SJCRH30 (cell line): ENCODE results near the gene THSD4. TPM values are rescaled to one million over a fixed set of nuclear protein-coding genes. Genes with fewer than 3 reads are reported as not detected.
"Not testable (repeated sequence)": the region's sequence is repeated elsewhere in the genome, so short reads cannot be mapped to it uniquely, and the experiment has no call there.

Source experiments
- DNase-seq, 2 experiments: peaks; one replicate each; pipeline ENCODE4 v3.0.0-alpha.2; 2015 to 2020
- H3K27ac ChIP-seq: fragments of 250-450 bp; sonication (Bioruptor Pico); 2 replicates; pipeline ENCODE4 v1.5.1; 2020; ENCODE audit warnings: mild to moderate bottlenecking, moderate library complexity
- H3K27me3 ChIP-seq: fragments of 250-450 bp; sonication (Bioruptor Pico); 2 replicates; pipeline ENCODE4 v1.5.1; 2020; ENCODE audit warnings: mild to moderate bottlenecking, moderate library complexity
- H3K36me3 ChIP-seq: fragments of 250-450 bp; sonication (Bioruptor Pico); 2 replicates; pipeline ENCODE4 v1.5.1; 2020; ENCODE audit warnings: mild to moderate bottlenecking, moderate library complexity
- H3K4me1 ChIP-seq: fragments of 250-450 bp; sonication (Bioruptor Pico); 2 replicates; pipeline ENCODE4 v1.5.1; 2020; ENCODE audit warnings: mild to moderate bottlenecking, moderate library complexity
- H3K4me3 ChIP-seq: fragments of 250-450 bp; sonication (Bioruptor Pico); 2 replicates; pipeline ENCODE4 v1.5.1; 2020; ENCODE audit warnings: mild to moderate bottlenecking, moderate library complexity
- H3K9me3 ChIP-seq: fragments of 250-450 bp; sonication (Bioruptor Pico); replicated peaks from 2 replicates; pipeline ENCODE4 v1.5.1; 2020; ENCODE audit warnings: mild to moderate bottlenecking, moderate library complexity
- total RNA-seq: library from RNA; depleted of rRNA; stranded (reverse); fragments of >200 nt; shearing (Covaris generic); gene quantifications from 2 replicates; pipeline ENCODE4 v1.2.3, GENCODE V29; 2014

The THSD4 gene
- total RNA-seq, 1 experiment from 2014 or later: 20.7 TPM

DNA sequence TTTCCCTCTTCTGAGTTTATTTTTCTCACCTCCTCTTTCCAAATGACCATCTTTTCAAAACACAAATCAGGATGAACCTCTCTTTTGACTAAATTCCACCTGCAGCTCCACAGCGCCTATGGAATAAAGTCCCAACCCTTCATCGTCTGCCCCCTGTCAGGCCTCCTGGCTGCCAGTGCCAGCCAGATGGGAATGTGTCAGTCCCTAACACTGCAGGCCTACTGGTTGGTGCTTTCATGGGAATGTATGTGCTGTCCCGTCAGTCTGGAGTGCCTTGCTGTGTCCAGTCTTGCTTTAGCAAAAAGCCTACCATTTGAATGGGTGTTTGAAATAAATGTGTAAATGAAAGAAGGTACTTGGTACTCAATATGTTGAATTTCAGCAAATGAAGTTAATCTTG, 310.1 kb downstream of the THSD4 start:
- H3K4me3 ChIP-seq: no peak overlapping the region
- H3K27ac ChIP-seq: no peak overlapping the region
- no peaks in the 10 kb centered on the region for H3K36me3 ChIP-seq
- H3K27me3 ChIP-seq: no peaks in the 10 kb centered on the region
- H3K4me1 ChIP-seq: no peaks in the 10 kb centered on the region
- no peak for DNase-seq
- no peaks in the 10 kb centered on the region for H3K9me3 ChIP-seq

DNA sequence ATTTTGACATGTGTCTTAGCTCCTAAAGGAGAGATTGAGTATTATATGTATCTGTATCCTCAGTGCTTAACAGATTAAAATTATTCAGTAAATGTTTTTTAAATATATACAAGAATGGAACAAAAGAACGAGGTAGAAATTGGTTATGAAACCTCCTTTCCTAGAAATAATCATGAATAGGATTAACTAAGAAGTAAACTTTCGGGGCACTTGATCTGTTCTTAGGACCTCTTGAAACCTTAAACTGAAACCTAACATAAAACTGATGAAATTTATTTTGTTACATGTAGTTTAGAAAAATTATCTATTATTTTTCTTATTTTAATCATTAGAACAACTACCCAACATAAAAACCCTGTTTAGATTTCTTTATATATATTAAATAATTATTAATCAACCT, 311.5 kb downstream of the THSD4 start:
- H3K36me3 ChIP-seq: no peaks in the 10 kb centered on the region
- no peaks in the 10 kb centered on the region for H3K4me1 ChIP-seq
- H3K27me3 ChIP-seq: no peaks in the 10 kb centered on the region
- DNase-seq: no peak
- H3K27ac ChIP-seq: no peak overlapping the region
- no peaks in the 10 kb centered on the region for H3K9me3 ChIP-seq
- no peak overlapping the region for H3K4me3 ChIP-seq

DNA sequence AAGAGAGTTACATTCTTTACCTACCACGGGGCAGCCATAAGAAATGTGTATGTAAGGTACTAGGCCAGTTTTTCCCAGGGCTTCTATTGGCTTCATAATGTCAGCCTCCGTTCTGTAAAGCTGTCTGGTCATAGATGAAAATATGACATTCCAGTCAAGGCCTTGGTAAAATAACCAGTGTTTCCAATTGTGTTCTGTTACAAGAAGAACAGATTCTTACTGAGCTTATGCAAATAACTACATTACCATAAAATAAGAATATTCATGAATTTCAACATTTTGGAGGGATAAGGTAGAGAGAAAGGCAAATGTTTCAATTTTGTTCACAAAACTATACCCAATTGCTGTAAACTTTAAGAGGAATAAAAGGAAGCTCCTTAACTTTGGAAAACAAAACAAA, 315.5 kb downstream of the THSD4 start:
- no peaks in the 10 kb centered on the region for H3K4me1 ChIP-seq
- no peak overlapping the region for H3K4me3 ChIP-seq
- H3K9me3 ChIP-seq: no peaks in the 10 kb centered on the region

DNA sequence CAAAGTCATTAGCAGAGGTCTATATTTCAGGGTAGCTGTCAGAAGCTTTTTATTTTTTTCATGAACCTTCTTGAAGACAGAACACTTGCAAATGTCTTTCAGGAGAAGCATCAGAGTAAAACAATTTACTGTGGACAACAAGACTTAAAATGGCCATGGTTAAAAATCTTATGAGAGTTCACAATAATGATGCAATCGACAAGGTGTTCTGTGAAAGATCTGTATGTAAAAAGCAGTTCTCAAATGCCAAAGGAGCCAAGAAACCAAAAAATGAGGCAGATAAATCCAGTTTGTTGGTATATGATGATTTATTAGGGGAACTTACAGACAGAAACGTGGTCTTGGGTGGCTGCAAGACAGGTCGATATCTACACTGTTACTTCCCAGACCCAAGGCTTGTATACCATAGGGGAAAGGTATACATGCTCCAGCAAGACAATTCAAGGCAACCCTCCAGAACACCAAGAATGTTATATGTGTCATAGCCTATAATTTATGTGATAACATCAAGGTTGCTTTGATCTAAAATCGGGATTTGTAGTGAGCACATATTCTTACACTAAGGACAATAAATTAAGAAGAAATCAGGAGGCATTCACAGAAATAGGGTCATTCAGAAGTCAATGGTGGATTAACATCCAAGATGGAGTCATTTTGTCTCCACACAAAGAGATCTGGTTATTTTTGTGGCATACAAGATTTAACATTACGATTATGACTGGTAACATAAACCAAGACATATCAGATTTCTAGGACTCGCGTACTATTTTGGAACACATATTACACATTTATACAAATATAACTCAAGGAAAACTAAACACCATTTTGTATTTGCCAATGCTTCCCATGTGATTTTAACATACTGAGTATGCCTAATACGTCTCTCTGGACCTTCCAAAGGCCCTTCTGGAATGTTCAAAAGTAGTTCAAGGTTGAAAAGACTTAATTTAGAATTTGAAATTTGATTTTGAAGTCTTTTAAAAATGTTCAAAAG, 316.4 kb downstream of the THSD4 start:
- Histone ChIP-seq H3K27ac (no peak overlapping the region), H3K4me3 (no peak overlapping the region), H3K27me3 (no peaks in the 10 kb centered on the region), H3K36me3 (no peaks in the 10 kb centered on the region), H3K4me1 (no peaks in the 10 kb centered on the region), H3K9me3 (no peaks in the 10 kb centered on the region)
- DNase-seq: no peak

More for the DNA sequence above, 315.5 kb downstream of the THSD4 start:
- H3K36me3 ChIP-seq: no peaks in the 10 kb centered on the region
- no peak for DNase-seq
- H3K27me3 ChIP-seq: no peaks in the 10 kb centered on the region
- H3K27ac ChIP-seq: no peak overlapping the region

DNA sequence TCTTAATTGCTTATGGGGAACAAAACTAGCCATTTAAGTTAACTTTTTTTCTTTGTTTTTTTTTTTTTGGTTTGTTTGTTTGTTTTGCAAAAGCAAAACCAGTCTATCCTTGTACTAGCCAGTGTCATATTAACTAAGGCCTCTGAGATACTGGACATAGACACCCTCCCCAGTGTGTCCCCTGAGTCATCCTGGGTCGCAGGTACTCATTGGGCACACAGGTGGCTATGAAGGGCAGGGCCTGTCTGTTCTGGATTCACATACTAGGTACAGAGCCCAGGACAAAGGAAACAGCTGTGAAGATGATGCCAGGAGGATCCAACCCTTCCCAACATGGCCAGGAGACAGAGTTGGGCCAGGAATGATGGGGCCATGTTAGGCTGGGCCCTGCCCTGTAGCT, 318.1 kb downstream of the THSD4 start:
- Histone ChIP-seq H3K9me3 (no peaks in the 10 kb centered on the region), H3K4me3 (no peak overlapping the region), H3K36me3 (no peaks in the 10 kb centered on the region), H3K4me1 (no peaks in the 10 kb centered on the region), H3K27ac (no peak overlapping the region), H3K27me3 (no peaks in the 10 kb centered on the region)
- no peak for DNase-seq

DNA sequence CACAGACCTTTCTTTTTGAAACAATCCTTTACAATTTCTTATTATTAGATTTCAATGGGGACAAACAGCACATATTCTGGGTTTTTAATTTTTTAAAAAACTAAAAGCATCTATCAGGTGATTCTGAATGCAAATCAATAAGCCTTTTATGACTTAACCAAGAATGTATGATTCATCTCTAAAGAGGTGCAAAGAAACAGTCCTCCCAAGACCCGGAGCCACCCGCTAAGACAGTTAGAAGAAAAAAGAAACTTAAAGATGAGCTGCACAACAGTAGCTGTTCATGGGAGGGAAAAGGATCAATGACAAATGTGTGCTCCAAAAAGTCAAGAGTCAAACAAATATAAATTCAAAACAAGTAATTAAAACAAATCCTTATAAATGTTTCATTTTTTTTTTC, 319.5 kb downstream of the THSD4 start:
- Histone ChIP-seq H3K4me3 (no peak overlapping the region), H3K36me3 (no peaks in the 10 kb centered on the region), H3K27me3 (no peaks in the 10 kb centered on the region), H3K9me3 (no peaks in the 10 kb centered on the region), H3K27ac (no peak overlapping the region), H3K4me1 (no peaks in the 10 kb centered on the region)
- no peak for DNase-seq

DNA sequence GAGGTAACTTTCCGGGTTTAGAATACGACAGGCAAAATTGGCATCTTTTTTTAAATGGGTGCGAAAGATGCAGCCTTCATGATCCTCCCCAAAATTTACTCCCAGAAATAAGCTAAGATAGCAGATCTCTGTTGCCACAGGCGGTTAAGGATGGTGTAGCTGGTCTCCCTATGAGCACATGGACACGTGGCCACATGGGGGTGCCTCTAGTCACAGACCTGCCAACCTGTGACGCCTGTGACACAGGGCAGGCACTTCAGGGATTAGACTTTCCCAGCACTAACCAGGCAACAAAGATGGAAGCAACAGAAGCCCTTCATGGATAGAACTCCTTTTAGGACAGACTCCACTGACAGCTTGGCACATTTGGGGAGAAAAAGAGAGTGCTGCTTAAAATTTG, 320.3 kb downstream of the THSD4 start:
- Histone ChIP-seq H3K9me3 (no peaks in the 10 kb centered on the region), H3K27ac (no peak overlapping the region), H3K36me3 (no peaks in the 10 kb centered on the region), H3K4me1 (peaks cover 6% of the 10 kb centered on the region), H3K4me3 (no peak overlapping the region), H3K27me3 (no peaks in the 10 kb centered on the region)
- no peak for DNase-seq

DNA sequence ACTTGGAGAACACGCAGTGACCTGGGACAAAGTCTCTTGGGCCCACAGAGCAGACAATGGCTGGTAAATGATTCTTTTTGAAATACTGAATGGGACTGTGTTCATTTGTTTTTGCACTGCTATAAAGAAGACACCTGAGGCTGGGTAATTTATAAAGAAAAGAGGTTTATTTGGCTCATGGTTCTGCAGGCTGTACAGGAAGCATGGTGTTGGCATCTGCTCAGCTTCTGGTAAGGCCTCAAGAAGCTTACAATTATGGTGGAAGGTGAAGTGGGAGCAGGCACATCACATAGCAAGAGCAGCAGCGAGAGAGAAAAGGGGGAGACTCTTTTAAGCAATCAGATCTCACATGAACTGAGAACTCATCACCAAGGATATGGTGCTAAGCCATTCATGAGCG, 321.6 kb downstream of the THSD4 start:
- H3K27ac ChIP-seq: no peak overlapping the region

DNA sequence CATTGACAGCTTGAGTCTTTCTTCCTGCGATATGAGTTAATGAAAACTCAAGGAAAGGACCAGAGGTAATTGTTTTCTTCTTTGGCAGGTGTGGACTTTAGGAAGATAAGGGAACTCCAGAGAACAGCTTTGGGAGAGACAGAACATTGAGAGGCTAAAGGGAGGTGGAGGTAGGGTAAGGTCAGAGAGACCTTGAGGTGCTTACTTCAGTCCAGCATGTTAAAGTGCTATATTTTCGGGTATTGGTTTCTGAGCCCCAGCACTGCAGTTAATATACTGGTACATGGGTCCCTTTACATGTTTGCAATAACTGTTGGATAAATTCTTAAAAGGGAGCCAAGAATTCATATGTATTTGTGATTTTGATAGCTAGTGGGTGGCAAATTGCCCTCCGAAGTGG, 322.1 kb downstream of the THSD4 start:
- Histone ChIP-seq H3K4me3 (no peak overlapping the region), H3K36me3 (no peaks in the 10 kb centered on the region), H3K9me3 (no peaks in the 10 kb centered on the region)

More for the DNA sequence above, 321.6 kb downstream of the THSD4 start:
- Histone ChIP-seq H3K36me3 (no peaks in the 10 kb centered on the region), H3K4me1 (peaks cover 11% of the 10 kb centered on the region), H3K9me3 (no peaks in the 10 kb centered on the region), H3K27me3 (no peaks in the 10 kb centered on the region), H3K4me3 (no peak overlapping the region)
- DNase-seq: no peak

DNA sequence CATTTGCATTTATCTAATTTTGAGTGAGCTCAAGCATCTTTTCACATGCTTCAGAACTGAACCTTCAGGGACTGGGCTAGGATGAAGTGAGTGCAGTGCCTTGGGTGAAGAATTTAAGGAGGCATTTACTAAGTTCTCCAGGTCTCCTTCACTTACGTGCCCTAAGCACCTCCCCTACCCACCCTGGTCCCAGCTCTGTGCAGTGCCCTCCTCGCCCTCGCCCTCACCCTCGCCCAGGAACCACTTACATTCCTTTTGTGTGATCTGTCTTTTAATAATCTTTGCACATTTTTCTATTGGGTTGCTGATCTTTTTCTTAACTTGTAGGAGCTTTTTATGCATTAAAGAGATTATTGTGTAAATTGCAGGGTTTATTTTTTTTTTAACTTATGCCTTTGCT, 322.6 kb downstream of the THSD4 start:
- H3K9me3 ChIP-seq: no peaks in the 10 kb centered on the region
- H3K27me3 ChIP-seq: no peaks in the 10 kb centered on the region
- no peak for DNase-seq
- peaks cover 11% of the 10 kb centered on the region for H3K4me1 ChIP-seq
- no peak overlapping the region for H3K4me3 ChIP-seq
- H3K27ac ChIP-seq: no peak overlapping the region
- H3K36me3 ChIP-seq: no peaks in the 10 kb centered on the region

More for the DNA sequence above, 322.1 kb downstream of the THSD4 start:
- Histone ChIP-seq H3K4me1 (peaks cover 11% of the 10 kb centered on the region), H3K27me3 (no peaks in the 10 kb centered on the region), H3K27ac (no peak overlapping the region)
- no peak for DNase-seq

DNA sequence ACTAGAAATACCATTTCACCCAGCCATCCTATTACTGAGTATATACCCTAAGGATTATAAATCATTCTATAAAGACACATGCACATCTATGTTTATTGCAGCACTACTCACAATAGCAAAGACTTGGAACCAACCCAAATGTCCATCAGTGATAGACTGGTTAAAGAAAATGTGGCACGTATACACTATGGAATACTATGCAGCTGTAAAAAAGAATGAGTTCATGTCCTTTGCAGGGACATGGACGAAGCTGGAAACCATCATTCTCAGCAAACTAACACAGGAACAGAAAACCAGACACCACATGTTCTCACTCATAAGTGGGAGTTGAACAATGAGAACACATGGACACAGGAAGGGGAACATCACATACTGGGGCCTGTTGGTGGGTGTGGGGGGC, 324.2 kb downstream of the THSD4 start:
- H3K36me3 ChIP-seq, H3K4me3 ChIP-seq, H3K27ac ChIP-seq, H3K27me3 ChIP-seq, DNase-seq, H3K9me3 ChIP-seq: not testable (repeated sequence)
- H3K4me1 ChIP-seq: peaks cover 11% of the 10 kb centered on the region

DNA sequence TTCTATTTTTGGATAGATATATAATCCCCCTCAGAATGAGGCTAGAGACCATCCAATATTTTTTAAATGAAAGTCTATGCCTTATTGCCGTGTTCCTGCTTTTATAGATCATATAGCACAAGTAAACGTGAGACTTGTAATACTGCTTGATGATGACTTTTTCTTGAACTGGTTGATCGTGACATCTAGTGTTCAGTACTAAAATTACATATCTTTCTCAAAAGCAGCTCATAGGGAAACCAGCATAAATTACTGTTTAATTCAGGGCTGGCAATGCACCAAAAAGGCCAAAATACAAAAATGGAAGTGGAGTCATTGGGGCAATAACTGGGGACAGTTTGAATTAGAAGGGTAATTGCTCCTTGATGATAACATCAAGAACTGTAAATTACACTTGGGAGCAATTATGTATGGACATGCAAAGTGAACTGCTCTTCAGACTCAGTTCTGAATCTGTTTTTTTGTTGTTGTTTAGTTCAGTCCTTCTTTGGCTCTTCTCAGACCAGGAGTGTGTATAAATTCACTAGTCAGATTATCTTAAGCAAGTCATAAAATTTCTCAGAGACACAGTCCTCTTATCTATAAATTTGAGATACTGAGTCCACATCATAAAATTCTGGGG, 325.3 kb downstream of the THSD4 start:
- no peaks in the 10 kb centered on the region for H3K27me3 ChIP-seq
- H3K27ac ChIP-seq: no peak overlapping the region
- peak in 1 of 2 experiments; percentile 85 for DNase-seq
- H3K4me1 ChIP-seq: peaks cover 11% of the 10 kb centered on the region
- no peaks in the 10 kb centered on the region for H3K36me3 ChIP-seq
- H3K9me3 ChIP-seq: no peaks in the 10 kb centered on the region
- no peak overlapping the region for H3K4me3 ChIP-seq

DNA sequence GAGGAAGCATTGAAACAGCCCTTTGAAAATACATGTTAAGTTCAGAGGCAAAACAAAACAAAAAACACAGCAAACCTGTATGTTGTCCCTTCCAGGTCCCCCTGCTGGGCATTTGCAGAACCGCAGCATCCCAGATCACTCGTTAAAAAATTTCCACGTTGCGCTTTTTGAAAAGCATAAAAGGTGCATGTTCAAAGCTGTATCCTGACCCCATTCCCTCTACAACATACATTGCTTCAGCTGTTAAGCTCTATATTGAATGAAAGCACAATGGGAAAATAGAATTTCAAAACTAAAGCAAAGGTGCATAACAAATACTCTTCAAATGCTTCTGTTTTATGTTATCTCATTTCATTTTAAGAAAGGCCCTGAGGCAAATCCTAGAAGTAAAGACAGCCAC, 328.3 kb downstream of the THSD4 start:
- no peaks in the 10 kb centered on the region for H3K36me3 ChIP-seq
- peak; percentile 62 to 79 for DNase-seq
- no peaks in the 10 kb centered on the region for H3K27me3 ChIP-seq
- H3K4me3 ChIP-seq: no peak overlapping the region
- H3K4me1 ChIP-seq: peaks cover 19% of the 10 kb centered on the region
- no peaks in the 10 kb centered on the region for H3K9me3 ChIP-seq
- no peak overlapping the region for H3K27ac ChIP-seq

DNA sequence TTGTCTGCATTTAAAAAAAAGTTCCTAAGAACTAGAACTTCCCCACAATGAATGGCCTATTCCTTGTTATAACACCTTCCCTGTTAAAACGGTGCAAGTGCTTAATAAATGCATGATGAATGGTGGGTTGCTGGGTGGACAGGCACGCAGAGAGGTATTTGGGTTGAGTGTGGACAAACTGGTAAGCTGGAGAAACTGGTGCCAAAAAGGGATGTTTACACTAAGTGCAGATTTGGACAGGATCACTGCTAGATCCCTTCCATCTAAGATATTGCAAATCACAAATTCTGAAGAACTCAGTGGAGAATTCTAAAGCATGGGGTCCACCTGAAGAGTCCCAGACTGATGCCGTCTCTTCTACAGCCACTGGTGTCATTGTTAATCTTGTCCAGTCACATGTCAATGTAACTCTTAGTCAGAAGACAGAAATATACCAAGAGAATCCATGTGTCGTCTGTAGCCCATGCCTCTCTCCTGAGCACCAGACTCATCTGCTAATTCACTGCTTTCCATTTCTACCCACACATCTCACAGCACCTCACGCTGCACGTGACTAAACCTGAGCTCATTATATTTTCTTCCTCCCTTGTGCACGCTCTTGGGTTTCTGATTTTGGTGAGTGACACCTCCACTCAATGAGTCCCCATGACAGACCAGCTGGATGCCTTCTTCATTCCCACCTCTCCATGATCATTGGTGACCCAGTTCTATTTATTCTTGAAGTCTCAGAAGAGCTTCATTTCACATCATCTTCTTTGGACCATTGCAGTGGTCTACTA, 328.9 kb downstream of the THSD4 start:
- no peaks in the 10 kb centered on the region for H3K9me3 ChIP-seq
- H3K36me3 ChIP-seq: no peaks in the 10 kb centered on the region
- H3K4me3 ChIP-seq: no peak overlapping the region
- no peaks in the 10 kb centered on the region for H3K27me3 ChIP-seq
- no peak for DNase-seq
- no peak overlapping the region for H3K27ac ChIP-seq
- peaks cover 25% of the 10 kb centered on the region for H3K4me1 ChIP-seq
